Measurements from ENCODE around the gene RTN4R. TPM values are rescaled to one million over a fixed set of nuclear protein-coding genes. Genes with fewer than 3 reads are reported as not detected.

RTN4R gene
- total and polyA plus RNA-seq, 9 of the 15 experiments (the other 6 are each of a cell fraction or from before 2014, with no cell fraction given): 0.04 to 2.8 (median 1.4) TPM; not detected in 3

GRCh38 chr22:20297414-20298109 lies 29.4 kb upstream of the RTN4R start (continued):
- TF ChIP-seq MLX (CRISPR knock-in tag; conservative IDR thresholded peaks at IDR 0.05) (no peak), CHAMP1 (IDR thresholded peaks at IDR 0.05) (no peak), ARHGAP35 (IDR thresholded peaks at IDR 0.05; ENCODE audit: partially characterized antibody) (no peak), NEUROD1 (IDR thresholded peaks at IDR 0.05; ENCODE audit: borderline replicate concordance, low read depth, low read length, partially characterized antibody) (no peak), TEAD2 (tag; IDR thresholded peaks at IDR 0.05) (no peak), TSC22D4 (tag; IDR thresholded peaks at IDR 0.05) (no peak), FIP1L1 (IDR thresholded peaks at IDR 0.05; ENCODE audit: low read depth, low read length, poor library complexity, severe bottlenecking) (no peak), CBX3 (IDR thresholded peaks at IDR 0.05; ENCODE audit: borderline replicate concordance in 1 of 2, low read length in 2 of 2) (no peak), PHF21A (IDR thresholded peaks at IDR 0.05; ENCODE audit: borderline replicate concordance, low read depth) (no peak), POLR2G (IDR thresholded peaks at IDR 0.05; ENCODE audit: low read depth, low read length) (no peak), PRPF4 (IDR thresholded peaks at IDR 0.05; ENCODE audit: insufficient read depth, low read depth, low read length, poor library complexity, severe bottlenecking) (no peak), SAFB2 (IDR thresholded peaks at IDR 0.05; ENCODE audit: borderline replicate concordance, low read depth, low read length, severe bottlenecking) (no peak), RBM34 (IDR thresholded peaks at IDR 0.05; ENCODE audit: borderline replicate concordance, insufficient read depth, low read length) (no peak), RFX1 (IDR thresholded peaks at IDR 0.05) (no peak), ZBTB7A (IDR thresholded peaks at IDR 0.05; ENCODE audit: borderline replicate concordance, control insufficient read depth, low read depth, low read length) (peak; percentile 37; the same call in 1 of the 2 replicates), HMG20A (CRISPR knock-in tag; conservative IDR thresholded peaks at IDR 0.05) (no peak), HDAC3 (IDR thresholded peaks at IDR 0.05; ENCODE audit: borderline replicate concordance, partially characterized antibody) (no peak), MCM3 (IDR thresholded peaks at IDR 0.05) (no peak; the same call in 1 of the 2 replicates), HDAC6 (IDR thresholded peaks at IDR 0.05; ENCODE audit: low read depth, low read length) (0 out of 2 replicates have a peak, but pooled peaks have one; percentile 16)
- TF ChIP-seq, protein P1, sequence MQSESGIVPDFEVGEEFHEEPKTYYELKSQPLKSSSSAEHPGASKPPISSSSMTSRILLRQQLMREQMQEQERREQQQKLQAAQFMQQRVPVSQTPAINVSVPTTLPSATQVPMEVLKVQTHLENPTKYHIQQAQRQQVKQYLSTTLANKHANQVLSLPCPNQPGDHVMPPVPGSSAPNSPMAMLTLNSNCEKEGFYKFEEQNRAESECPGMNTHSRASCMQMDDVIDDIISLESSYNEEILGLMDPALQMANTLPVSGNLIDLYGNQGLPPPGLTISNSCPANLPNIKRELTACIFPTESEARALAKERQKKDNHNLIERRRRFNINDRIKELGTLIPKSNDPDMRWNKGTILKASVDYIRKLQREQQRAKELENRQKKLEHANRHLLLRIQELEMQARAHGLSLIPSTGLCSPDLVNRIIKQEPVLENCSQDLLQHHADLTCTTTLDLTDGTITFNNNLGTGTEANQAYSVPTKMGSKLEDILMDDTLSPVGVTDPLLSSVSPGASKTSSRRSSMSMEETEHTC (IDR thresholded peaks at IDR 0.05): no peak
- TF ChIP-seq, protein P2, sequence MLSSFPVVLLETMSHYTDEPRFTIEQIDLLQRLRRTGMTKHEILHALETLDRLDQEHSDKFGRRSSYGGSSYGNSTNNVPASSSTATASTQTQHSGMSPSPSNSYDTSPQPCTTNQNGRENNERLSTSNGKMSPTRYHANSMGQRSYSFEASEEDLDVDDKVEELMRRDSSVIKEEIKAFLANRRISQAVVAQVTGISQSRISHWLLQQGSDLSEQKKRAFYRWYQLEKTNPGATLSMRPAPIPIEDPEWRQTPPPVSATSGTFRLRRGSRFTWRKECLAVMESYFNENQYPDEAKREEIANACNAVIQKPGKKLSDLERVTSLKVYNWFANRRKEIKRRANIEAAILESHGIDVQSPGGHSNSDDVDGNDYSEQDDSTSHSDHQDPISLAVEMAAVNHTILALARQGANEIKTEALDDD (IDR thresholded peaks at IDR 0.05): no peak

All from K562 (cell line).